Kidney (tissue), 14 donors: ENCODE data around the gene LARGE1. TPM values are rescaled to one million over a fixed set of nuclear protein-coding genes. Genes with fewer than 3 reads are reported as not detected.
A peak's percentile ranks its signal among the peaks of the same experiment; 100 is the strongest.

Experiments
- DNase-seq, 5 donors: peaks; one replicate each; pipeline ENCODE4 v3.0.0-alpha.2; 2013 to 2020
- FAIRE-seq: peaks from 2 replicates; lab custom pipeline; 2012; peaks lifted over from hg19 to GRCh38; lab: Jason Lieb, UNC
- H3K27ac ChIP-seq, 2 donors: one replicate each; pipeline ENCODE4 v1.7.0; 2013; ENCODE audit warnings: low read depth in 2 of 2, low read length in 2 of 2, inconsistent platforms in 1 of 2
- H3K27me3 ChIP-seq: one replicate; pipeline ENCODE4 v1.7.1; 2013; ENCODE audit warnings: low read length, inconsistent platforms; ENCODE audit not compliant: control insufficient read depth, insufficient read depth
- H3K36me3 ChIP-seq, 3 donors: one replicate each; pipeline versions ENCODE4 v1.7.0 to v1.7.1; 2013; ENCODE audit warnings: low read length in 3 of 3, control low read depth in 1 of 3, inconsistent platforms in 1 of 3; ENCODE audit not compliant: insufficient read depth in 3 of 3, control insufficient read depth in 2 of 3
- H3K4me1 ChIP-seq, 3 donors: one replicate each; pipeline versions ENCODE4 v1.7.0 to v1.7.1; 2013; ENCODE audit warnings: low read length in 3 of 3, inconsistent platforms in 1 of 3, low read depth in 1 of 3; ENCODE audit not compliant: control insufficient read depth in 2 of 3, insufficient read depth in 2 of 3
- H3K4me3 ChIP-seq, 3 donors: one replicate each; pipeline versions ENCODE4 v1.7.0 to v1.8.1; 2013; ENCODE audit warnings: low read length in 3 of 3, control low read depth in 1 of 3, inconsistent platforms in 1 of 3
- H3K9ac ChIP-seq, 3 donors: one replicate each; pipeline versions ENCODE4 v1.7.0 to v1.7.1; 2013; ENCODE audit warnings: low read length in 3 of 3, control low read depth in 1 of 3, inconsistent platforms in 1 of 3
- H3K9me3 ChIP-seq, 3 donors: one replicate each; pipeline versions ENCODE4 v1.7.0 to v1.7.1; 2013; ENCODE audit warnings: low read length in 3 of 3, control low read depth in 1 of 3, inconsistent platforms in 1 of 3; ENCODE audit not compliant: control insufficient read depth in 2 of 3, insufficient read depth in 1 of 3
- intact Hi-C: fragments of 100-400 bp; cut with DNase I; formaldehyde crosslinking; loops from one replicate; pipeline ENCODE4 v1.11.1; 2022
- polyA plus RNA-seq: library from polyadenylated mRNA; stranded (reverse); fragments of 350-450 nt; fragmentation: Illumina TruSeq; extraction: RNeasy Lipid Tissue Mini Kit (QIAGEN cat#74804); gene quantifications from one replicate; pipeline ENCODE4 v1.2.3, GENCODE V29; 2014; ENCODE audit warnings: low read depth, low replicate concordance; ENCODE audit not compliant: insufficient read depth
- total RNA-seq: library from RNA; stranded (reverse); fragmentation: NEBNext Ultra II Directional; extraction: Animal tissue kit (Norgen Biotek cat#: 25700); gene quantifications from one replicate; pipeline ENCODE4 v1.2.1, GENCODE V29; 2021
- TF ChIP-seq, protein P1 (sequence below): IDR thresholded peaks from 3 replicates; pipeline ENCODE4 v1.5.1; 2012; ENCODE audit warnings: mild to moderate bottlenecking, moderate library complexity, borderline replicate concordance; ENCODE audit not compliant: insufficient read depth; ENCODE audit errors: extremely low read depth
- donor health status: control.
- donor health status: control.
- donor health status: control.
- donor health status: control.
- donor health status: control.
- donor health status: DM: yes; HTN: yes; CAD: no.
- donor health status: Normal renal cell carcinoma (clear cell type).

LARGE1 gene
- total and polyA plus RNA-seq, 2 donors from 2014 or later = 5.0 to 22.9 TPM

DNA sequence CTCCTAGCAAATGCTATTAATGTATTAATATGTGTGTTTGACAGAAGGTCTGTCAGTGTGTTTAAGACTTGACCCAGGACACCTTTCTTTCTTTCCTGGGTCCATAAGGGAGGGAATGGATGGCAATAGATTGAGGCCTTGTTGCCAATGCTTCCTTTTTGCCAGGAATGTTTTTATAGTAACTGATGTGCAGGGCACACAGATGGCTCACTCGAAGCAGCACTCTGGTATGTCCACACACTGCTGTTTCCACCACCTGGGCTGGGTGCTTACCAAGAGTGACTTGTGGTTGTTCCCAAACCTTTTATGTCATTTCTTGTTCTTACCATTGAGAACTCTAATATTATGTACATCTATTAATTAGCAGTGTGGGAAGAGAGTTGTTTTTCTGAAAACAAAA is 465.2 kb downstream of the LARGE1 start:
- Histone ChIP-seq H3K27me3 (no peaks in the 10 kb centered on the region), H3K4me1 (no peaks in the 10 kb centered on the region), H3K4me3 (no peak overlapping the region), H3K9ac (no peak overlapping the region), H3K27ac (no peak overlapping the region), H3K9me3 (no peaks in the 10 kb centered on the region), H3K36me3 (no peaks in the 10 kb centered on the region)
- no peak for DNase-seq
- no peak for FAIRE-seq
- TF ChIP-seq, protein P1, sequence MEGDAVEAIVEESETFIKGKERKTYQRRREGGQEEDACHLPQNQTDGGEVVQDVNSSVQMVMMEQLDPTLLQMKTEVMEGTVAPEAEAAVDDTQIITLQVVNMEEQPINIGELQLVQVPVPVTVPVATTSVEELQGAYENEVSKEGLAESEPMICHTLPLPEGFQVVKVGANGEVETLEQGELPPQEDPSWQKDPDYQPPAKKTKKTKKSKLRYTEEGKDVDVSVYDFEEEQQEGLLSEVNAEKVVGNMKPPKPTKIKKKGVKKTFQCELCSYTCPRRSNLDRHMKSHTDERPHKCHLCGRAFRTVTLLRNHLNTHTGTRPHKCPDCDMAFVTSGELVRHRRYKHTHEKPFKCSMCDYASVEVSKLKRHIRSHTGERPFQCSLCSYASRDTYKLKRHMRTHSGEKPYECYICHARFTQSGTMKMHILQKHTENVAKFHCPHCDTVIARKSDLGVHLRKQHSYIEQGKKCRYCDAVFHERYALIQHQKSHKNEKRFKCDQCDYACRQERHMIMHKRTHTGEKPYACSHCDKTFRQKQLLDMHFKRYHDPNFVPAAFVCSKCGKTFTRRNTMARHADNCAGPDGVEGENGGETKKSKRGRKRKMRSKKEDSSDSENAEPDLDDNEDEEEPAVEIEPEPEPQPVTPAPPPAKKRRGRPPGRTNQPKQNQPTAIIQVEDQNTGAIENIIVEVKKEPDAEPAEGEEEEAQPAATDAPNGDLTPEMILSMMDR = no peak
- intact Hi-C loops = no loop called here

- TF ChIP-seq, protein P1 = no peak
- Histone ChIP-seq H3K9me3 (no peaks in the 10 kb centered on the region), H3K36me3 (no peaks in the 10 kb centered on the region), H3K27ac (no peak overlapping the region), H3K9ac (no peak overlapping the region), H3K4me1 (no peaks in the 10 kb centered on the region), H3K4me3 (no peak overlapping the region), H3K27me3 (no peaks in the 10 kb centered on the region)
- DNase-seq (peak in 3 of 5 donors; percentile 17 to 34 (median 28)), FAIRE-seq (no peak)
- intact Hi-C loops = no loop called here
Observed at GRCh38 chr22:33451866-33452469, 468.3 kb downstream of the LARGE1 start.

- DNase-seq (no peak), FAIRE-seq (no peak)
- Histone ChIP-seq H3K4me1 (no peaks in the 10 kb centered on the region), H3K9ac (no peak overlapping the region), H3K9me3 (no peaks in the 10 kb centered on the region), H3K36me3 (no peaks in the 10 kb centered on the region), H3K4me3 (no peak overlapping the region), H3K27me3 (no peaks in the 10 kb centered on the region), H3K27ac (no peak overlapping the region)
- TF ChIP-seq, protein P1 = no peak
- intact Hi-C loops = no loop called here
Observed at GRCh38 chr22:33450756-33451155, 469.5 kb downstream of the LARGE1 start.

DNA sequence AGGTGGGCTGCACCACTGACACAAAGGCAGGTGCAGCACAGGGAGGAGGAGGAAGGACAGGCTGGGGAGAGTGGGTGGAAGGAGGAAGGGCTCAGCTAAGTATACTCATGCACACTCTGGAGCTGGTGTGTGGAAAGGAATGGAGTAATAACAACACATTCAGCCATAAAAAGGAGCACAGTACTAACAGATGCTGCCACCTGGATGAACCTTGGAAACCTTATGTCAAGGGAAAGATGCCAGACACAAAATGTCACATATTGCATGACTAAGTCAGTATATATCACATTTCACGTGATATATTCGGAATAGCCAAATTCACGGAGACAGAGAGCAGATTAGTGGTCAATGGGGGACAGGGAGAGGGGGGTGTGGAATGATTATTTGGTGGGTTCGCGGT is 472.5 kb downstream of the LARGE1 start:
- H3K27me3 ChIP-seq = no peaks in the 10 kb centered on the region
- no peak for DNase-seq
- no peaks in the 10 kb centered on the region for H3K4me1 ChIP-seq
- no peak overlapping the region for H3K27ac ChIP-seq
- H3K4me3 ChIP-seq = no peak overlapping the region
- H3K9me3 ChIP-seq = no peaks in the 10 kb centered on the region
- H3K36me3 ChIP-seq = no peaks in the 10 kb centered on the region
- intact Hi-C loops = no loop called here
- TF ChIP-seq, protein P1 = no peak
- no peak for FAIRE-seq
- H3K9ac ChIP-seq = no peak overlapping the region
